Prostate gland (tissue), 2 donors: Measurements from ENCODE around the gene ALPG. TPM values are rescaled to one million over a fixed set of nuclear protein-coding genes. Genes with fewer than 3 reads are reported as not detected.
"Not testable (repeated sequence)": the region's sequence is repeated elsewhere in the genome, so short reads cannot be mapped to it uniquely, and the experiment has no call there.

Experiments
- DNase-seq: peaks from one replicate; pipeline ENCODE4 v3.0.0-alpha.2; 2019; ENCODE audit warnings: low spot score
- H3K27ac ChIP-seq, 2 donors: fragments of 200-600 bp; sonication (generic); 2 replicates each; pipeline ENCODE4 v1.5.1; 2017 to 2019
- H3K27me3 ChIP-seq: fragments of 200-600 bp; sonication (generic); replicated peaks from 2 replicates; pipeline ENCODE4 v1.5.1; 2019; ENCODE audit not compliant: insufficient read depth
- H3K36me3 ChIP-seq, 2 donors: fragments of 200-600 bp; sonication (generic); 1 replicate in 1 of 2; 2 replicates in 1 of 2; pipeline versions ENCODE4 v1.5.1 to v1.8.1; 2017 to 2019
- H3K4me1 ChIP-seq: fragments of 200-600 bp; sonication (generic); replicated peaks from 2 replicates; pipeline ENCODE4 v1.5.1; 2019
- H3K4me3 ChIP-seq, 2 donors: fragments of 200-600 bp; sonication (generic); 2 replicates each; pipeline ENCODE4 v1.5.1; 2017 to 2019
- H3K9me3 ChIP-seq: fragments of 200-600 bp; sonication (generic); 2 replicates; pipeline ENCODE4 v1.5.1; 2017
- CTCF ChIP-seq, 4 experiments: fragments of 200-600 bp in 2 of 4; fragments of 450-650 bp in 2 of 4; sonication (generic) in 2 of 4; IDR thresholded peaks; 1 replicate in 3 of 4; 2 replicates in 1 of 4; pipeline ENCODE4 v1.5.1; 2016 to 2019; ENCODE audit warnings: antibody characterized with exemption in 4 of 4, mild to moderate bottlenecking in 2 of 4, moderate library complexity in 2 of 4
- POLR2A ChIP-seq: fragments of 450-650 bp; IDR thresholded peaks from one replicate; pipeline ENCODE4 v1.6.1; 2016; ENCODE audit warnings: antibody characterized with exemption, mild to moderate bottlenecking
- POLR2AphosphoS5 ChIP-seq: sonication (generic); formaldehyde crosslinking; IDR thresholded peaks from one replicate; pipeline ENCODE4 v1.6.1; 2017; ENCODE audit warnings: antibody characterized with exemption
- WGBS: methylation state at CpG from one replicate; pipeline ENCODE4 v1.1.5; 2018; 5-methylcytosine and 5-hydroxymethylcytosine counted together
- intact Hi-C: fragments of 100-400 bp; cut with DNase I; formaldehyde crosslinking; loops from one replicate; pipeline ENCODE4 v1.14.2; 2022
- total RNA-seq, 2 donors: library from RNA; depleted of rRNA; stranded (reverse); fragments of >200 nt; gene quantifications; one replicate each; pipeline ENCODE4 v1.1.0, GENCODE V29; 2016

Gene ALPG
- under 1 TPM in 1 of 2 donors, not detected in 1; 0.34 TPM for total RNA-seq

- no peak within 1 kb of the TSS for H3K4me3 ChIP-seq
- intact Hi-C loops: no loop called here
- 87% methylated on average over 16 of the region's 17 CpGs for WGBS
Observed at GRCh38 chr2:232406556-232407310, at the start of gene ALPG. ALPG (plus strand) TSS chr2:232406844; CDS start chr2:232406895, 51 bp downstream.

GRCh38 chr2:232361646-232362045, 45.0 kb upstream of the ALPG start:
- H3K4me3 ChIP-seq: no peak overlapping the region
- no peak overlapping the region for H3K27ac ChIP-seq
- no peaks in the 10 kb centered on the region for H3K4me1 ChIP-seq
- no peaks in the 10 kb centered on the region for H3K9me3 ChIP-seq
- intact Hi-C loops: no loop called here
- H3K36me3 ChIP-seq: no peaks in the 10 kb centered on the region
- no peaks in the 10 kb centered on the region for H3K27me3 ChIP-seq
- WGBS: 94% methylated on average over 5 of the region's 5 CpGs
- TF ChIP-seq CTCF (IDR thresholded peaks at IDR 0.05) (no peak), POLR2AphosphoS5 (no peak), POLR2A (no peak)
- no peak for DNase-seq

More at GRCh38 chr2:232406556-232407310, at the start of gene ALPG:
- no peak for DNase-seq
- no peaks in the 10 kb centered on the region for H3K36me3 ChIP-seq
- H3K9me3 ChIP-seq: no peaks in the 10 kb centered on the region
- no peaks in the 10 kb centered on the region for H3K4me1 ChIP-seq
- no peak for TF ChIP-seq POLR2AphosphoS5
- H3K27me3 ChIP-seq: no peaks in the 10 kb centered on the region
- no peak within 1 kb of the TSS for H3K27ac ChIP-seq

GRCh38 chr2:232362174-232362900, 44.3 kb upstream of the ALPG start:
- 80% methylated on average over 8 of the region's 8 CpGs for WGBS
- intact Hi-C loops: no loop called here

GRCh38 chr2:232363064-232363783, 43.4 kb upstream of the ALPG start:
- H3K27me3 ChIP-seq, intact Hi-C loops, H3K36me3 ChIP-seq, H3K27ac ChIP-seq, H3K4me1 ChIP-seq, H3K4me3 ChIP-seq, DNase-seq, H3K9me3 ChIP-seq: not testable (repeated sequence)
- 80% methylated on average over 12 of the region's 12 CpGs for WGBS

More at GRCh38 chr2:232362174-232362900, 44.3 kb upstream of the ALPG start:
- DNase-seq: no peak
- H3K36me3 ChIP-seq: no peaks in the 10 kb centered on the region
- H3K27ac ChIP-seq: no peak overlapping the region
- H3K27me3 ChIP-seq: no peaks in the 10 kb centered on the region
- H3K4me1 ChIP-seq: no peaks in the 10 kb centered on the region
- TF ChIP-seq POLR2AphosphoS5 (no peak), POLR2A (no peak), CTCF (IDR thresholded peaks at IDR 0.05) (no peak)
- no peak overlapping the region for H3K4me3 ChIP-seq
- no peaks in the 10 kb centered on the region for H3K9me3 ChIP-seq

GRCh38 chr2:232363784-232364615, 42.6 kb upstream of the ALPG start:
- no peak overlapping the region for H3K27ac ChIP-seq
- 77% methylated on average over 14 of the region's 14 CpGs for WGBS
- no peaks in the 10 kb centered on the region for H3K9me3 ChIP-seq
- no peak for TF ChIP-seq CTCF (IDR thresholded peaks at IDR 0.05)
- no peak for TF ChIP-seq POLR2A
- TF ChIP-seq POLR2AphosphoS5: no peak
- no peaks in the 10 kb centered on the region for H3K36me3 ChIP-seq
- no peak overlapping the region for H3K4me3 ChIP-seq
- no peaks in the 10 kb centered on the region for H3K27me3 ChIP-seq
- no peak for DNase-seq
- no peaks in the 10 kb centered on the region for H3K4me1 ChIP-seq
- intact Hi-C loops: no loop called here

- H3K27me3 ChIP-seq, H3K4me3 ChIP-seq, H3K27ac ChIP-seq, H3K9me3 ChIP-seq, H3K4me1 ChIP-seq, DNase-seq, intact Hi-C loops, H3K36me3 ChIP-seq: not testable (repeated sequence)
- 80% methylated on average over 18 of the region's 18 CpGs for WGBS
Observed at GRCh38 chr2:232364806-232365594, 41.6 kb upstream of the ALPG start.
